Osteoblast (primary cell): Measurements from ENCODE around the gene AMELX. TPM values are rescaled to one million over a fixed set of nuclear protein-coding genes. Genes with fewer than 3 reads are reported as not detected.

Source experiments
- DNase-seq: peaks from one replicate; pipeline ENCODE4 v3.0.0; 2011; ENCODE audit warnings: low spot score, mixed read lengths; ENCODE audit not compliant: insufficient read length; ENCODE audit errors: missing footprints
- H2AFZ ChIP-seq: 2 replicates; pipeline ENCODE4 v1.6.0; 2011; ENCODE audit warnings: mild to moderate bottlenecking, low read length
- H3K27ac ChIP-seq: 2 replicates; pipeline ENCODE4 v1.5.1; 2011; ENCODE audit warnings: mild to moderate bottlenecking, low read depth, low read length, moderate library complexity
- H3K27me3 ChIP-seq: 2 replicates; pipeline ENCODE4 v1.6.0; 2012; ENCODE audit warnings: mild to moderate bottlenecking, control low read depth, inconsistent platforms, low read length, moderate library complexity; ENCODE audit not compliant: insufficient read depth
- H3K36me3 ChIP-seq: 2 replicates; pipeline ENCODE4 v1.5.1; 2011; ENCODE audit warnings: mild to moderate bottlenecking, low read length, control low read depth, moderate library complexity; ENCODE audit not compliant: insufficient read depth
- H3K4me1 ChIP-seq: 2 replicates; pipeline ENCODE4 v1.5.1; 2011; ENCODE audit warnings: mild to moderate bottlenecking, low read length, control low read depth, moderate library complexity; ENCODE audit not compliant: insufficient read depth
- H3K4me2 ChIP-seq: 2 replicates; pipeline ENCODE4 v1.6.0; 2011; ENCODE audit warnings: mild to moderate bottlenecking, low read length; ENCODE audit not compliant: insufficient read depth
- H3K4me3 ChIP-seq: fragments of 200-600 bp; sonication (generic); 3 replicates; pipeline ENCODE4 v1.5.1; 2012; ENCODE audit warnings: mild to moderate bottlenecking, low read length, inconsistent platforms; ENCODE audit not compliant: insufficient read depth
- H3K79me2 ChIP-seq: 2 replicates; pipeline ENCODE4 v1.6.0; 2012; ENCODE audit warnings: mild to moderate bottlenecking, low read length, control low read depth, inconsistent platforms; ENCODE audit not compliant: insufficient read depth
- H3K9me3 ChIP-seq: 2 replicates; pipeline ENCODE4 v1.5.1; 2011; ENCODE audit warnings: low read depth, low read length, control low read depth
- H4K20me1 ChIP-seq: 2 replicates; pipeline ENCODE4 v1.6.0; 2012; ENCODE audit warnings: mild to moderate bottlenecking, low read length, control low read depth; ENCODE audit not compliant: insufficient read depth
- CTCF ChIP-seq: IDR thresholded peaks from 2 replicates; pipeline ENCODE4 v1.5.1; 2011; ENCODE audit warnings: mild to moderate bottlenecking, low read depth, low read length, moderate library complexity; ENCODE audit errors: extremely low read depth
- total RNA-seq: library from RNA; depleted of rRNA; stranded (reverse); fragments of >200 nt; gene quantifications from 2 replicates; pipeline ENCODE4 v1.2.3, GENCODE V29; 2012

The AMELX gene
- total RNA-seq, 1 donor: not detected

GRCh38 chrX:11296051-11296450, 2.8 kb downstream of the AMELX start:
- no peak for TF ChIP-seq CTCF
- H3K27ac ChIP-seq: no peak overlapping the region

GRCh38 chrX:11298600-11298999, 5.4 kb downstream of the AMELX start:
- Histone ChIP-seq H4K20me1 (no peaks in the 10 kb centered on the region), H3K4me1 (no peaks in the 10 kb centered on the region), H3K36me3 (no peaks in the 10 kb centered on the region), H3K27me3 (no peaks in the 10 kb centered on the region), H3K4me2 (no peak overlapping the region), H3K9me3 (no peaks in the 10 kb centered on the region), H3K79me2 (no peaks in the 10 kb centered on the region), H3K4me3 (no peak overlapping the region), H2AFZ (no peak overlapping the region), H3K27ac (no peak overlapping the region)
- no peak for TF ChIP-seq CTCF
- DNase-seq: no peak

More at GRCh38 chrX:11296051-11296450, 2.8 kb downstream of the AMELX start:
- H2AFZ ChIP-seq: no peak overlapping the region
- H3K4me2 ChIP-seq: no peak overlapping the region
- no peaks in the 10 kb centered on the region for H3K9me3 ChIP-seq
- H3K36me3 ChIP-seq: no peaks in the 10 kb centered on the region
- no peak for DNase-seq
- H4K20me1 ChIP-seq: no peaks in the 10 kb centered on the region
- H3K27me3 ChIP-seq: no peaks in the 10 kb centered on the region
- H3K4me1 ChIP-seq: no peaks in the 10 kb centered on the region
- H3K79me2 ChIP-seq: no peaks in the 10 kb centered on the region
- H3K4me3 ChIP-seq: no peak overlapping the region

GRCh38 chrX:11304829-11305228, 11.6 kb downstream of the AMELX start:
- Histone ChIP-seq H3K36me3 (no peaks in the 10 kb centered on the region), H3K27ac (no peak overlapping the region), H3K79me2 (no peaks in the 10 kb centered on the region), H3K4me2 (no peak overlapping the region), H2AFZ (no peak overlapping the region), H3K27me3 (no peaks in the 10 kb centered on the region), H3K9me3 (no peaks in the 10 kb centered on the region), H3K4me1 (no peaks in the 10 kb centered on the region), H4K20me1 (no peaks in the 10 kb centered on the region), H3K4me3 (no peak overlapping the region)
- DNase-seq: no peak
- TF ChIP-seq CTCF: no peak

- no peaks in the 10 kb centered on the region for H4K20me1 ChIP-seq
- no peaks in the 10 kb centered on the region for H3K36me3 ChIP-seq
- H3K9me3 ChIP-seq: no peaks in the 10 kb centered on the region
- no peak overlapping the region for H3K27ac ChIP-seq
- no peak for TF ChIP-seq CTCF
- H3K4me2 ChIP-seq: no peak overlapping the region
- H2AFZ ChIP-seq: no peak overlapping the region
- H3K79me2 ChIP-seq: no peaks in the 10 kb centered on the region
- no peak overlapping the region for H3K4me3 ChIP-seq
- H3K4me1 ChIP-seq: no peaks in the 10 kb centered on the region
- no peaks in the 10 kb centered on the region for H3K27me3 ChIP-seq
- DNase-seq: no peak
Measured at GRCh38 chrX:11305641-11306040, 12.4 kb downstream of the AMELX start.
